Measurements from ENCODE around the gene UNC5A. TPM values are rescaled to one million over a fixed set of nuclear protein-coding genes. Genes with fewer than 3 reads are reported as not detected.

UNC5A gene
- total and polyA plus RNA-seq, 9 of the 15 experiments (the other 6 are each of a cell fraction or from before 2014, with no cell fraction given) = not detected

- Histone ChIP-seq H3K27me3 (ENCODE audit: control insufficient read depth in 2 of 2, insufficient read depth in 2 of 2, low read length in 2 of 2) (peaks cover 42 to 76% of the 10 kb centered on the region in 2 experiments), H3K27ac (ENCODE audit: extremely low read depth, low read depth, low read length) (no peak overlapping the region), H3K4me2 (ENCODE audit: insufficient read depth, low read length) (no peak overlapping the region), H3K9me3 (replicated peaks; ENCODE audit: control insufficient read depth, insufficient read depth, low read depth, low read length) (no peaks in the 10 kb centered on the region), H4K20me1 (replicated peaks; ENCODE audit: control insufficient read depth, insufficient read depth, low read length) (peaks cover 14% of the 10 kb centered on the region; the same call in 1 of the 2 replicates), H3K4me1 (replicated peaks in 1 of 2; ENCODE audit: control insufficient read depth in 2 of 2, insufficient read depth in 2 of 2, low read length in 2 of 2) (peaks cover 0 to 3% of the 10 kb centered on the region in 2 experiments; a peak in 1 of 5 replicates), H3K9ac (ENCODE audit: insufficient read depth in 1 of 2, low read depth in 2 of 2, low read length in 2 of 2) (no peak overlapping the region), H3K79me2 (ENCODE audit: control insufficient read depth, insufficient read depth, low read length) (no peaks in the 10 kb centered on the region), H2AFZ (ENCODE audit: low read depth, low read length) (no peak overlapping the region), H3K36me3 (ENCODE audit: control insufficient read depth, insufficient read depth, low read length) (no peaks in the 10 kb centered on the region), H3K4me3 (no peak overlapping the region), H3K9me1 (ENCODE audit: control insufficient read depth, insufficient read depth, low read length) (no peaks in the 10 kb centered on the region)
- no peak for FAIRE-seq
- ATAC-seq = no peak
- intact Hi-C loops (cut with micrococcal nuclease) = no loop called here
- no TSS peak for BruUV-seq (replicated peaks)
- WGBS (ENCODE audit: insufficient coverage, low coverage, missing lambda C conversion rate) = 1% methylated on average over 14 of the region's 18 CpGs
- POLR2A ChIA-PET = no interaction called here
- in situ Hi-C loops (cut with MboI) = no loop called here
- CTCF ChIA-PET (ENCODE audit: low intra/inter-chr PET ratio) = no interaction called here
- DNase-seq (ENCODE audit: extremely low read depth in 1 of 4, low spot score in 3 of 4) = no peak
- TF ChIP-seq THRA (IDR thresholded peaks at IDR 0.05) = no peak
- TF ChIP-seq, protein P1, sequence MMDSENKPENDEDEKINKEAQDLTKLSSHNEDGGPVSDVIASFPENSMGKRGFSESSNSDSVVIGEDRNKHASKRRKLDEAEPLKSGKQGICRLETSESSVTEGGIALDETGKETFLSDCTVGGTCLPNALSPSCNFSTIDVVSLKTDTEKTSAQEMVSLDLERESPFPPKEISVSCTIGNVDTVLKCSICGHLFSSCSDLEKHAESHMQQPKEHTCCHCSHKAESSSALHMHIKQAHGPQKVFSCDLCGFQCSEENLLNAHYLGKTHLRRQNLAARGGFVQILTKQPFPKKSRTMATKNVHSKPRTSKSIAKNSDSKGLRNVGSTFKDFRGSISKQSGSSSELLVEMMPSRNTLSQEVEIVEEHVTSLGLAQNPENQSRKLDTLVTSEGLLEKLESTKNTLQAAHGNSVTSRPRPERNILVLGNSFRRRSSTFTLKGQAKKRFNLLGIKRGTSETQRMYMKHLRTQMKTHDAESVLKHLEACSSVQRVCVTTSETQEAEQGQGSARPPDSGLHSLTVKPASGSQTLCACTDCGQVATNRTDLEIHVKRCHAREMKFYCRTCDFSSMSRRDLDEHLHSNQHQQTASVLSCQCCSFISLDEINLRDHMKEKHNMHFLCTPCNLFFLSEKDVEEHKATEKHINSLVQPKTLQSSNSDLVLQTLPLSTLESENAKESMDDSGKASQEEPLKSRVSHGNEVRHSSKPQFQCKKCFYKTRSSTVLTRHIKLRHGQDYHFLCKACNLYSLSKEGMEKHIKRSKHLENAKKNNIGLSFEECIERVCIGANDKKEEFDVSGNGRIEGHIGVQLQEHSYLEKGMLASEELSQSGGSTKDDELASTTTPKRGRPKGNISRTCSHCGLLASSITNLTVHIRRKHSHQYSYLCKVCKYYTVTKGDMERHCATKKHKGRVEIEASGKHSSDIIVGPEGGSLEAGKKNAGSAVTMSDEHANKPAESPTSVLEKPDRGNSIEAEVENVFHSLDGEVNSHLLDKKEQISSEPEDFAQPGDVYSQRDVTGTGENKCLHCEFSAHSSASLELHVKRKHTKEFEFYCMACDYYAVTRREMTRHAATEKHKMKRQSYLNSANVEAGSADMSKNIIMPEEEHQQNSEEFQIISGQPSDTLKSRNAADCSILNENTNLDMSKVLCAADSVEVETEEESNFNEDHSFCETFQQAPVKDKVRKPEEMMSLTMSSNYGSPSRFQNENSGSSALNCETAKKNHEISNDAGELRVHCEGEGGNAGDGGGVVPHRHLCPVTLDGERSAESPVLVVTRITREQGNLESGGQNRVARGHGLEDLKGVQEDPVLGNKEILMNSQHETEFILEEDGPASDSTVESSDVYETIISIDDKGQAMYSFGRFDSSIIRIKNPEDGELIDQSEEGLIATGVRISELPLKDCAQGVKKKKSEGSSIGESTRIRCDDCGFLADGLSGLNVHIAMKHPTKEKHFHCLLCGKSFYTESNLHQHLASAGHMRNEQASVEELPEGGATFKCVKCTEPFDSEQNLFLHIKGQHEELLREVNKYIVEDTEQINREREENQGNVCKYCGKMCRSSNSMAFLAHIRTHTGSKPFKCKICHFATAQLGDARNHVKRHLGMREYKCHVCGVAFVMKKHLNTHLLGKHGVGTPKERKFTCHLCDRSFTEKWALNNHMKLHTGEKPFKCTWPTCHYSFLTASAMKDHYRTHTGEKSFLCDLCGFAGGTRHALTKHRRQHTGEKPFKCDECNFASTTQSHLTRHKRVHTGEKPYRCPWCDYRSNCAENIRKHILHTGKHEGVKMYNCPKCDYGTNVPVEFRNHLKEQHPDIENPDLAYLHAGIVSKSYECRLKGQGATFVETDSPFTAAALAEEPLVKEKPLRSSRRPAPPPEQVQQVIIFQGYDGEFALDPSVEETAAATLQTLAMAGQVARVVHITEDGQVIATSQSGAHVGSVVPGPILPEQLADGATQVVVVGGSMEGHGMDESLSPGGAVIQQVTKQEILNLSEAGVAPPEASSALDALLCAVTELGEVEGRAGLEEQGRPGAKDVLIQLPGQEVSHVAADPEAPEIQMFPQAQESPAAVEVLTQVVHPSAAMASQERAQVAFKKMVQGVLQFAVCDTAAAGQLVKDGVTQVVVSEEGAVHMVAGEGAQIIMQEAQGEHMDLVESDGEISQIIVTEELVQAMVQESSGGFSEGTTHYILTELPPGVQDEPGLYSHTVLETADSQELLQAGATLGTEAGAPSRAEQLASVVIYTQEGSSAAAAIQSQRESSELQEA (IDR thresholded peaks at IDR 0.05; ENCODE audit: low read depth) = no peak
- TF ChIP-seq, protein P2, sequence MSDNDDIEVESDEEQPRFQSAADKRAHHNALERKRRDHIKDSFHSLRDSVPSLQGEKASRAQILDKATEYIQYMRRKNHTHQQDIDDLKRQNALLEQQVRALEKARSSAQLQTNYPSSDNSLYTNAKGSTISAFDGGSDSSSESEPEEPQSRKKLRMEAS (CRISPR knock-in tag; IDR thresholded peaks at IDR 0.05) = no peak
- no peak for TF ChIP-seq FOXP1 (CRISPR knock-in tag; IDR thresholded peaks at IDR 0.05)
- no peak for TF ChIP-seq ETV5 (CRISPR knock-in tag; IDR thresholded peaks at IDR 0.05; ENCODE audit: low read depth)
- TF ChIP-seq, protein P3, sequence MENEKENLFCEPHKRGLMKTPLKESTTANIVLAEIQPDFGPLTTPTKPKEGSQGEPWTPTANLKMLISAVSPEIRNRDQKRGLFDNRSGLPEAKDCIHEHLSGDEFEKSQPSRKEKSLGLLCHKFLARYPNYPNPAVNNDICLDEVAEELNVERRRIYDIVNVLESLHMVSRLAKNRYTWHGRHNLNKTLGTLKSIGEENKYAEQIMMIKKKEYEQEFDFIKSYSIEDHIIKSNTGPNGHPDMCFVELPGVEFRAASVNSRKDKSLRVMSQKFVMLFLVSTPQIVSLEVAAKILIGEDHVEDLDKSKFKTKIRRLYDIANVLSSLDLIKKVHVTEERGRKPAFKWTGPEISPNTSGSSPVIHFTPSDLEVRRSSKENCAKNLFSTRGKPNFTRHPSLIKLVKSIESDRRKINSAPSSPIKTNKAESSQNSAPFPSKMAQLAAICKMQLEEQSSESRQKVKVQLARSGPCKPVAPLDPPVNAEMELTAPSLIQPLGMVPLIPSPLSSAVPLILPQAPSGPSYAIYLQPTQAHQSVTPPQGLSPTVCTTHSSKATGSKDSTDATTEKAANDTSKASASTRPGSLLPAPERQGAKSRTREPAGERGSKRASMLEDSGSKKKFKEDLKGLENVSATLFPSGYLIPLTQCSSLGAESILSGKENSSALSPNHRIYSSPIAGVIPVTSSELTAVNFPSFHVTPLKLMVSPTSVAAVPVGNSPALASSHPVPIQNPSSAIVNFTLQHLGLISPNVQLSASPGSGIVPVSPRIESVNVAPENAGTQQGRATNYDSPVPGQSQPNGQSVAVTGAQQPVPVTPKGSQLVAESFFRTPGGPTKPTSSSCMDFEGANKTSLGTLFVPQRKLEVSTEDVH (IDR thresholded peaks at IDR 0.05; ENCODE audit: low read depth, partially characterized antibody) = no peak
These were observed 17.6 kb upstream of the UNC5A start for GRCh38 chr5:176792655-176793342.
